ENCODE results near the gene ATP1B3.

The ATP1B3 gene

DNA sequence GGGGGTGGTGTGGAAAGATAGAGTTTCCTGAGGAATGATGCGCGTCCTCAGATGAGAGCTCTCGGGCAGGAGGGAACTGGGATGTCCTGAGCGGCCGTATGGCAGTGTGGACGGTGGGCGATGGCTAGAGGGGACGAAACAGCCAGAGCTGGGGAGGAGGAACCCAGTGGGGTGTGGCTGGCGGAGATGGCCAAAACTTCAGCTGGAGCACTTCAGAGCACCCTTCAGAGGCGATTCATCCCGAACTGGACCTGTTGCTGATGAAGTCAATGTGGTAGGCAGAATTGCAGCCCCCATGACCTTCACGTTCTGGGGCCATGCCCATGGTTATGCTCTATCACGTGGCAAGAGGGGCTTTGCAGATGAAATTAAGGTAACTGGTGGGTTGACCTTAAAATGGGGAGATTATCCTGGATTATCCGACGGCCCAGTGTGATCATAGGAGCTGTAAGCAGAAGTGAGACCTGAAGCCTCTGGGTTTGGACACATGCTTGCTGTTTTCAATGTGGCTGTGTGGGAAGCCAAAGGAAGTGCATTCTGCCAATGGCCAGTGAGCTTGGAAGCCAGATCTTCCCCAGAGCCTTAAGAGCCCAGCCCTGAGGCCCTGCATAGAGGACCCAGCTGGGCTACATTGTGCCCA lies 52.3 kb downstream of the ATP1B3 start:
- Mint-ChIP-seq H3K4me1 (ENCODE audit: low read depth in 2 of 2) (peaks cover 0 to 4% of the 10 kb centered on the region in 2 donors), H3K9me3 (no peaks in the 10 kb centered on the region), H3K4me3 (peak overlapping the region in 1 of 2 donors; percentile 21), H3K36me3 (ENCODE audit: insufficient read depth) (peaks cover 48% of the 10 kb centered on the region), H3K27me3 (no peaks in the 10 kb centered on the region), H3K27ac (peak overlapping the region; percentile 32 to 87)
- DNase-seq: no peak
- no peak for ATAC-seq (replicated peaks)

- Mint-ChIP-seq H3K4me1 (ENCODE audit: low read depth in 2 of 2) (peaks cover 0 to 4% of the 10 kb centered on the region in 2 donors), H3K4me3 (no peak overlapping the region), H3K9me3 (no peaks in the 10 kb centered on the region), H3K27me3 (no peaks in the 10 kb centered on the region), H3K36me3 (ENCODE audit: insufficient read depth) (peaks cover 41% of the 10 kb centered on the region), H3K27ac (peak overlapping the region; percentile 21 to 51)
- no peak for DNase-seq
- ATAC-seq (replicated peaks): no peak
Observed at GRCh38 chr3:141929341-141929995, 53.0 kb downstream of the ATP1B3 start.

DNA sequence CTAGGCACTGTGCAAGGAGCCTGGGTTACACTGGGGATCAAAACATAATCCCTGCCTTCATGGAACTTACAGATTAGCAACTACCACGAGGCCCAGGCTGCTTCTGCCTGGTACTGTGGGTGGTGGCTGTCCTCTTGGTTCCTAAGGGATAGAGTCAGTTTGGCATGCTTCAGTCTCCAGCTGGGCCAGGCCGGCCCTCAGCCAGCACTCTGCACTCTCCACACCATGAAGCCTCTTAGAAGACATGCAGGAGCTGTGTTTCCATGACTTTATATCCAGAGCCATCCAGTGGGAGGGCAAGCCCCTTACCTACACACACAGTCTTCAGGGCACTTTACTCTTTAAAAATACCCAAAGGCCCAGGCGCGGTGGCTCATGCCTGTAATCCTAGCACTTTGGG lies 54.4 kb downstream of the ATP1B3 start:
- no peak for DNase-seq
- peaks cover 30% of the 10 kb centered on the region for H3K36me3 Mint-ChIP-seq (ENCODE audit: insufficient read depth)
- no peak overlapping the region for H3K4me3 Mint-ChIP-seq
- peaks cover 0 to 4% of the 10 kb centered on the region in 2 donors for H3K4me1 Mint-ChIP-seq (ENCODE audit: low read depth in 2 of 2)
- ATAC-seq (replicated peaks): no peak
- no peak overlapping the region for H3K27ac Mint-ChIP-seq
- H3K9me3 Mint-ChIP-seq: no peaks in the 10 kb centered on the region
- H3K27me3 Mint-ChIP-seq: no peaks in the 10 kb centered on the region

DNA sequence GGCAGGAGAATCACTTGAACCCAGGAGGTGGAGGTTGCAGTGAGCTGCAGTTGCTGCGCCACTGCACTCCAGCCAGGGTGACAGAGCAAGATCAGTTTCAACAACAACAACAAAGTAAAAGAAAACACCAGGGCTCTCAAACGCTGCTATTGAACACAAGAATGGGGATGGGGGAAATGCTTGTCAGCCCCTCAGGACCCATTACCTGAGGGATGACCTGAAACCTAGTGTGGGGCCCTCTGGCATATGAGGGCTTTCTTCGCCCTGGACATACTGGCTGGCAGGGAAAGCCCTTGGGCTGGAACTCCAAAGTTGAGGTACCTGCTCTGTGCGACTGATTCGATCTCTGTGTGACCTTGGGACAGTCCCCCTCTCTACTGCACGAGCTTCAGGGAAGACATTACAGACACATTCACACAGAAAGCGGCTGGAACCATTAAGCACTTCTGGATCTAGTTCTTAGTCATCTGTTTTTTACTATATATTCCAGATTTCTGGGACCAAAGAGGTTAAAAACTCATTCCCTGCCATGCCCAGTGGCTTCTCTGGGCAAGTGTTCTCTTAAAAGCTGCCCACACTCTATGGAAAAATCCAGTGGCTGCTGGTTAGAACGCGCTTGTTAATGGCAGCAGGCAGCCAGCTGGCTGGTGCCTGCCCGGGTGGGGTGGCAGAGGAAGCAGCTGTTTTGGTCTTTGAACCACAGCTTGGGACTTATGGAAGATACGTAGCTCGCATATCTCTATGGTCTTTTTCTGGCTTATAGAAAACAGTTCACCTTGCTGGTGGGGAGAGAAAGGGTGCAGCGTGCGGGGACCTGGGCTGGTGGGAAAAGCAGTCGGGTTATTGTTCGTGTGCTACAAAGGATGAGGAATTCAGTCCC lies 57.2 kb downstream of the ATP1B3 start:
- ATAC-seq (replicated peaks): no peak
- no peak overlapping the region for H3K27ac Mint-ChIP-seq

GRCh38 chr3:141934354-141934753 lies 57.9 kb downstream of the ATP1B3 start:
- H3K27me3 Mint-ChIP-seq: no peaks in the 10 kb centered on the region
- DNase-seq (no peak), ATAC-seq (replicated peaks) (no peak)
- H3K4me1 Mint-ChIP-seq (ENCODE audit: low read depth in 2 of 2): no peaks in the 10 kb centered on the region
- no peak overlapping the region for H3K4me3 Mint-ChIP-seq
- no peaks in the 10 kb centered on the region for H3K9me3 Mint-ChIP-seq
- no peak overlapping the region for H3K27ac Mint-ChIP-seq
- peaks cover 3% of the 10 kb centered on the region for H3K36me3 Mint-ChIP-seq (ENCODE audit: insufficient read depth)

More for the DNA sequence above, 57.2 kb downstream of the ATP1B3 start:
- Mint-ChIP-seq H3K4me3 (no peak overlapping the region), H3K36me3 (ENCODE audit: insufficient read depth) (peaks cover 8% of the 10 kb centered on the region), H3K9me3 (no peaks in the 10 kb centered on the region), H3K27me3 (no peaks in the 10 kb centered on the region), H3K4me1 (ENCODE audit: low read depth in 2 of 2) (no peaks in the 10 kb centered on the region)
- no peak for DNase-seq

DNA sequence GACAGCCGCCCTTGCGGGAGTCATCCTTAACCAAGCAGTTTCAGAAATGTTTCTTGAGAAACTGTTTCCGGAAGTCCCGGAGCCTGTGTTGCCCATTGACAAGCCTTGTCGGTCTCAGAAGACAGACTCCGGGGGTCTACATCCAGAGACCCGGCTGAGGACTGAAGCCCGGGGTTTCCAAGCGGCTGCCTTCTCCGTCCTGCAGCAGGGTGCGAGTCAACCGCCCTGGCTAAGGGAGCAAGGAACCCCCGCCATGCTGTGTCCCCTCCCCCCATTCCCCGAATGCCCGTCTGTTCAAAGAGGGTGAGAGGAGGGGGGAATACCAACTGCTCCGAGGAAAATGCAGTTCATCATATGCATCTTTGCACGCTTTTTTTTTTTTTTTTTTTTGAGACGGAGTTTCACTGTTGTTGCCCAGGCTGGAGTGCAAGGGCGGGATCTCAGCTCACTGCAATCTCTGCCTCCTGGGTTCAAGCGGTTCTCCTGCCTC lies 61.6 kb downstream of the ATP1B3 start:
- no peak overlapping the region for H3K27ac Mint-ChIP-seq
- no peaks in the 10 kb centered on the region for H3K4me1 Mint-ChIP-seq (ENCODE audit: low read depth in 2 of 2)
- no peak overlapping the region for H3K4me3 Mint-ChIP-seq
- H3K36me3 Mint-ChIP-seq (ENCODE audit: insufficient read depth): no peaks in the 10 kb centered on the region
- H3K27me3 Mint-ChIP-seq: no peaks in the 10 kb centered on the region
- DNase-seq (no peak), ATAC-seq (replicated peaks) (no peak)
- no peaks in the 10 kb centered on the region for H3K9me3 Mint-ChIP-seq

GRCh38 chr3:141939759-141940158 lies 63.3 kb downstream of the ATP1B3 start:
- H3K4me1 Mint-ChIP-seq (ENCODE audit: low read depth in 2 of 2): no peaks in the 10 kb centered on the region
- no peak for ATAC-seq (replicated peaks)
- no peaks in the 10 kb centered on the region for H3K27me3 Mint-ChIP-seq
- H3K36me3 Mint-ChIP-seq (ENCODE audit: insufficient read depth): no peaks in the 10 kb centered on the region
- H3K9me3 Mint-ChIP-seq: no peaks in the 10 kb centered on the region
- H3K4me3 Mint-ChIP-seq: no peak overlapping the region
- H3K27ac Mint-ChIP-seq: no peak overlapping the region
- no peak for DNase-seq

- no peaks in the 10 kb centered on the region for H3K36me3 Mint-ChIP-seq (ENCODE audit: insufficient read depth)
- no peak for DNase-seq
Observed at GRCh38 chr3:141940194-141940776, 63.8 kb downstream of the ATP1B3 start.

GRCh38 chr3:141941093-141941492 lies 64.7 kb downstream of the ATP1B3 start:
- Mint-ChIP-seq H3K9me3 (no peaks in the 10 kb centered on the region), H3K36me3 (ENCODE audit: insufficient read depth) (no peaks in the 10 kb centered on the region), H3K27ac (no peak overlapping the region), H3K4me3 (no peak overlapping the region), H3K4me1 (ENCODE audit: low read depth in 2 of 2) (no peaks in the 10 kb centered on the region), H3K27me3 (no peaks in the 10 kb centered on the region)
- DNase-seq (no peak), ATAC-seq (replicated peaks) (no peak)

More at GRCh38 chr3:141940194-141940776, 63.8 kb downstream of the ATP1B3 start:
- Mint-ChIP-seq H3K27ac (no peak overlapping the region), H3K27me3 (no peaks in the 10 kb centered on the region), H3K4me1 (ENCODE audit: low read depth in 2 of 2) (no peaks in the 10 kb centered on the region), H3K9me3 (no peaks in the 10 kb centered on the region), H3K4me3 (no peak overlapping the region)
- no peak for ATAC-seq (replicated peaks)

DNA sequence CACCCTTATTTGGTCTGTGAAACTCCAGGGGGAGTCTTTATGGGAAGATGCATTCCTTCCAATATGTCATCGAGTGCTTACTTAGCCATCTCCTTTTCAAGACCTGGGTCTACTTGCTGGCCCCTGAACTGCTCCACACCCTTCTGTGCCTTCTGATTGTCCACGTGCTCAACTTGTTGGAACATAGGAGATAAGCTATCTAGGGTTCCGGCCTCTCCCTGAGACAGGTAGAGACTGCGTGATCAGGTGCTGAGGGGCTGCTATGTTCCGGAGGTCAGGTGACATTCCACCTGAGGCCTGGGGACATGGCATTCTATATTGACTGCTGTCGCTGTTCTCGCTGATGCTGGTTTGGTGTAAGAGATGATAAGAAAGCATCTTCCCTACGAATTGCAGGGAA lies 65.6 kb downstream of the ATP1B3 start:
- Mint-ChIP-seq H3K27ac (no peak overlapping the region), H3K36me3 (ENCODE audit: insufficient read depth) (no peaks in the 10 kb centered on the region), H3K4me3 (no peak overlapping the region), H3K27me3 (no peaks in the 10 kb centered on the region), H3K4me1 (ENCODE audit: low read depth in 2 of 2) (no peaks in the 10 kb centered on the region), H3K9me3 (no peaks in the 10 kb centered on the region)
- ATAC-seq (replicated peaks) (no peak), DNase-seq (no peak)

GRCh38 chr3:141945726-141946485 lies 69.5 kb downstream of the ATP1B3 start:
- Mint-ChIP-seq H3K36me3 (ENCODE audit: insufficient read depth) (no peaks in the 10 kb centered on the region), H3K9me3 (no peaks in the 10 kb centered on the region), H3K27me3 (no peaks in the 10 kb centered on the region), H3K4me1 (ENCODE audit: low read depth in 2 of 2) (no peaks in the 10 kb centered on the region), H3K4me3 (no peak overlapping the region), H3K27ac (no peak overlapping the region)
- ATAC-seq (replicated peaks): no peak
- DNase-seq: no peak

- Mint-ChIP-seq H3K4me1 (ENCODE audit: low read depth in 2 of 2) (no peaks in the 10 kb centered on the region), H3K9me3 (no peaks in the 10 kb centered on the region), H3K36me3 (ENCODE audit: insufficient read depth) (no peaks in the 10 kb centered on the region), H3K4me3 (no peak overlapping the region), H3K27me3 (no peaks in the 10 kb centered on the region), H3K27ac (no peak overlapping the region)
- DNase-seq (no peak), ATAC-seq (replicated peaks) (no peak)
Observed at GRCh38 chr3:141949399-141949798, 73.0 kb downstream of the ATP1B3 start.

DNA sequence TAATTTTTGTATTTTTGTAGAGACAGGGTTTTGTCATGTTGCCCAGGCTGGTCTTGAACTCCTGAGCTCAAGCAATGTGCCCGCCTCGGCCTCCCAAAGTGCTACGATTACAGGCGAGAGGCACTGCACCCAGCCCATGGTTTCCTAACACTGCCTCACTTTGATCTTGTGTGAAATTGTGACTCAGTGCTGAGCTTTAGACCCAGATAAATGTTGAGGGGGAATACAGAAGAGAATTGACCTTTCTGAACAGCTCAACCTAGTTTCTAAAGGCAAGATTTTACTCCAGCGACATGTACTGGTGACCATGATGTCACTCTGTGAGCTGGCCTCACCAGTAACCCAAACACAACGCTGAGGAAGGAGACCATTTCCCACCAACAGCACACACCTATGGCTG lies 73.5 kb downstream of the ATP1B3 start:
- Mint-ChIP-seq H3K27me3 (no peaks in the 10 kb centered on the region), H3K4me3 (no peak overlapping the region), H3K4me1 (ENCODE audit: low read depth in 2 of 2) (no peaks in the 10 kb centered on the region), H3K27ac (no peak overlapping the region), H3K36me3 (ENCODE audit: insufficient read depth) (no peaks in the 10 kb centered on the region), H3K9me3 (no peaks in the 10 kb centered on the region)
- ATAC-seq (replicated peaks): no peak
- DNase-seq: no peak
